Measurements from ENCODE around the gene ZNF672.

GRCh38 chr1:248894837-248895236 is 56.8 kb downstream of the ZNF672 start:
- no peak for TF ChIP-seq ZNF274 (IDR thresholded peaks at IDR 0.05; ENCODE audit: low read depth, low read length)
- no peak for TF ChIP-seq YY1 (IDR thresholded peaks at IDR 0.05; ENCODE audit: insufficient read depth, insufficient read length)
